K562 (cell line): ENCODE data around the gene HIVEP1. TPM values are rescaled to one million over a fixed set of nuclear protein-coding genes. Genes with fewer than 3 reads are reported as not detected.

Source experiments
- ATAC-seq: fragments of 200-7000 bp; cut with Tn5 transposase; 3 replicates; pipeline ENCODE4 v1.9.1; 2020; ENCODE audit warnings: moderate library complexity
- BruUV-seq: library from RNA; stranded (reverse); fragments of 400-500 nt; replicated peaks from 2 replicates; lab custom pipeline; 2021; lab: Mats Ljungman, UMichigan
- CTCF ChIA-PET: fragments of 300-600 bp; formaldehyde crosslinking; extraction: SDS; loops from one replicate; lab custom pipeline; 2021; ENCODE audit warnings: low intra/inter-chr PET ratio; lab: Yijun Ruan, JAX
- POLR2A ChIA-PET: fragments of 300-600, 350-650 bp; sonication (Branson Sonifier 250); formaldehyde crosslinking; extraction: SDS; loops from one replicate; lab custom pipeline; 2021; ENCODE audit warnings: antibody characterized with exemption, inconsistent platforms; lab: Yijun Ruan, JAX
- DNase-seq, 4 experiments: peaks; one replicate each; pipeline versions ENCODE4 v3.0.0 to v3.0.0-alpha.2; 2011 to 2018; ENCODE audit warnings: low spot score in 3 of 4, mixed read lengths in 3 of 4; ENCODE audit errors: extremely low read depth in 1 of 4
- FAIRE-seq: peaks from 2 replicates; lab custom pipeline; 2011; peaks lifted over from hg19 to GRCh38; lab: Jason Lieb, UNC
- H2AFZ ChIP-seq: 2 replicates; pipeline ENCODE4 v1.6.0; 2011; ENCODE audit warnings: low read depth, low read length, control low read depth, inconsistent platforms
- H3K27ac ChIP-seq: fragments of 200-600 bp; 3 replicates; pipeline ENCODE4 v1.8.0; 2011; ENCODE audit warnings: low read depth, mild to moderate bottlenecking, control low read depth, inconsistent platforms, low read length, moderate library complexity, mixed read lengths; ENCODE audit errors: extremely low read depth
- H3K27me3 ChIP-seq, 2 experiments: fragments of 300-600 bp in 1 of 2; 2 replicates in 1 of 2; 3 replicates in 1 of 2; pipeline versions ENCODE4 v1.6.0 to v1.8.0; 2011; ENCODE audit warnings: inconsistent platforms in 2 of 2, low read length in 2 of 2, mild to moderate bottlenecking in 1 of 2, mixed read lengths in 1 of 2, moderate library complexity in 1 of 2; ENCODE audit not compliant: control insufficient read depth in 2 of 2, insufficient read depth in 2 of 2
- H3K36me3 ChIP-seq: fragments of 300-600 bp; 3 replicates; pipeline ENCODE4 v1.8.0; 2011; ENCODE audit warnings: mild to moderate bottlenecking, low read length, inconsistent platforms; ENCODE audit not compliant: control insufficient read depth, insufficient read depth
- H3K4me1 ChIP-seq, 2 experiments: fragments of 200-600 bp in 1 of 2; replicated peaks in 1 of 2; 2 replicates in 1 of 2; 3 replicates in 1 of 2; pipeline versions ENCODE4 v1.5.1 to v1.8.0; 2011; ENCODE audit warnings: inconsistent platforms in 2 of 2, low read length in 2 of 2, mild to moderate bottlenecking in 1 of 2, mixed read lengths in 1 of 2, moderate library complexity in 1 of 2; ENCODE audit not compliant: control insufficient read depth in 2 of 2, insufficient read depth in 2 of 2
- H3K4me2 ChIP-seq: 2 replicates; pipeline ENCODE4 v1.6.1; 2011; ENCODE audit warnings: low read length, control low read depth, inconsistent platforms, mixed read lengths; ENCODE audit not compliant: insufficient read depth
- H3K4me3 ChIP-seq: fragments of 200-600 bp; sonication (generic), shearing (Covaris generic); 2 replicates; pipeline ENCODE4 v1.5.1; 2016; ENCODE audit warnings: control low read depth, inconsistent platforms
- H3K79me2 ChIP-seq: fragments of 200-600 bp; 3 replicates; pipeline ENCODE4 v1.8.0; 2011; ENCODE audit warnings: low read length, inconsistent platforms; ENCODE audit not compliant: control insufficient read depth, insufficient read depth
- H3K9ac ChIP-seq, 2 experiments: 2 replicates each; pipeline versions ENCODE4 v1.6.0 to v1.6.1; 2011; ENCODE audit warnings: low read depth in 2 of 2, low read length in 2 of 2, control low read depth in 1 of 2, inconsistent platforms in 1 of 2, mild to moderate bottlenecking in 1 of 2, mixed read lengths in 1 of 2; ENCODE audit not compliant: insufficient read depth in 1 of 2
- H3K9me1 ChIP-seq: one replicate; pipeline ENCODE4 v1.6.0; 2011; ENCODE audit warnings: inconsistent platforms, mild to moderate bottlenecking, low read length, moderate library complexity; ENCODE audit not compliant: control insufficient read depth, insufficient read depth
- H3K9me3 ChIP-seq: replicated peaks from 2 replicates; pipeline ENCODE4 v1.5.1; 2011; ENCODE audit warnings: low read depth, low read length, inconsistent platforms; ENCODE audit not compliant: control insufficient read depth, insufficient read depth
- H4K20me1 ChIP-seq: replicated peaks from 2 replicates; pipeline ENCODE4 v1.6.1; 2011; ENCODE audit warnings: low read length, inconsistent platforms, mixed read lengths; ENCODE audit not compliant: control insufficient read depth, insufficient read depth
- CC2D1A ChIP-seq: fragments of 450-650 bp; IDR thresholded peaks from 2 replicates; pipeline ENCODE4 v1.6.1; 2017; ENCODE audit warnings: mild to moderate bottlenecking
- CREBBP ChIP-seq: IDR thresholded peaks from one replicate; pipeline ENCODE4 v1.6.1; 2012; ENCODE audit warnings: low read depth, mild to moderate bottlenecking, control low read depth, inconsistent platforms, low read length
- EHMT2 ChIP-seq: fragments of 450-650 bp; IDR thresholded peaks from 2 replicates; pipeline ENCODE4 v1.6.1; 2018; ENCODE audit warnings: antibody characterized with exemption
- KLF13 ChIP-seq: fragments of 450-650 bp; IDR thresholded peaks from 2 replicates; pipeline ENCODE4 v1.6.1; 2016; ENCODE audit warnings: missing genetic modification characterization, low read depth, mild to moderate bottlenecking, missing compliant biosample characterization, moderate library complexity, borderline replicate concordance
- MEF2A ChIP-seq: IDR thresholded peaks from 2 replicates; pipeline ENCODE4 v1.6.1; 2011; ENCODE audit warnings: low read depth, mild to moderate bottlenecking, low read length, moderate library complexity; ENCODE audit not compliant: control insufficient read depth
- NFE2L1 ChIP-seq: fragments of 450-650 bp; IDR thresholded peaks from 2 replicates; pipeline ENCODE4 v1.6.1; 2016; ENCODE audit warnings: missing genetic modification characterization, low read depth, mild to moderate bottlenecking, missing compliant biosample characterization, moderate library complexity, borderline replicate concordance
- STAT6 ChIP-seq: sonication (generic); formaldehyde crosslinking; IDR thresholded peaks from 2 replicates; pipeline ENCODE4 v1.8.1; 2023; ENCODE audit warnings: mild to moderate bottlenecking, missing genetic modification reagents
- ZKSCAN8 ChIP-seq: fragments of 200-800 bp; sonication (Bioruptor generic); IDR thresholded peaks from 2 replicates; pipeline ENCODE4 v1.6.1; 2016; ENCODE audit warnings: missing genetic modification characterization, missing compliant biosample characterization
- ZNF274 ChIP-seq: IDR thresholded peaks from 2 replicates; pipeline ENCODE4 v1.6.1; 2011; ENCODE audit warnings: low read depth, mild to moderate bottlenecking, low read length, moderate library complexity, borderline replicate concordance
- ZNF551 ChIP-seq: fragments of 250-450 bp; sonication (Bioruptor Pico); IDR thresholded peaks from 2 replicates; pipeline ENCODE4 v1.5.0; 2021; ENCODE audit warnings: mild to moderate bottlenecking, moderate library complexity
- ZZZ3 ChIP-seq: fragments of 450-650 bp; IDR thresholded peaks from 2 replicates; pipeline ENCODE4 v1.6.1; 2016; ENCODE audit warnings: antibody characterized with exemption, mild to moderate bottlenecking, moderate library complexity
- WGBS: fragments of 100-300 bp; shearing (Covaris generic); methylation state at CpG from one replicate; pipeline ENCODE4 v1.1.6; 2016; ENCODE audit warnings: low coverage, mixed read lengths; ENCODE audit not compliant: insufficient coverage; ENCODE audit errors: missing lambda C conversion rate; 5-methylcytosine and 5-hydroxymethylcytosine counted together
- in situ Hi-C: fragments of 300-500 bp; cut with MboI; formaldehyde crosslinking; loops from 4 replicates; pipeline ENCODE4 v1.15.0; 2018; ENCODE audit warnings: inconsistent platforms, mixed read lengths
- intact Hi-C: fragments of 100-400 bp; cut with micrococcal nuclease; formaldehyde crosslinking; loops from 2 replicates; pipeline ENCODE4 v1.14.2; 2022
- polyA plus RNA-seq, 8 experiments: library from polyadenylated mRNA; depleted of rRNA in 4 of 8; stranded (reverse) in 5 of 8; unstranded in 3 of 8; fragments of >200 nt; fragmentation: Nextera tagmentation in 2 of 8; fragmentation: Illumina TruSeq in 1 of 8; extraction: Ambion mirVana in 2 of 8; extraction: Trizol in 1 of 8; gene quantifications; 2 replicates each; pipeline versions ENCODE4 v1.2.1 to v1.2.3, GENCODE V29; 2011 to 2014; ENCODE audit warnings: inconsistent platforms in 1 of 8, missing spikeins in 1 of 8
- total RNA-seq, 7 experiments: library from RNA; depleted of rRNA in 6 of 7; stranded (reverse); fragments of >200 nt in 6 of 7; fragmentation: Illumina TruSeq in 2 of 7; extraction: Trizol in 2 of 7; gene quantifications; 2 replicates each; pipeline versions ENCODE4 v1.2.1 to v1.2.3, GENCODE V29; 2011 to 2021; ENCODE audit warnings: low replicate concordance in 1 of 7
- TF ChIP-seq, protein P1 (sequence below): fragments of 450-650 bp; formaldehyde crosslinking; IDR thresholded peaks from 2 replicates; pipeline ENCODE4 v1.4.0; 2020; ENCODE audit warnings: mild to moderate bottlenecking, moderate library complexity
- TF ChIP-seq, protein P2 (sequence below): conservative IDR thresholded peaks from 2 replicates; pipeline ENCODE4 v1.6.1; 2011; ENCODE audit warnings: low read depth, mild to moderate bottlenecking, low read length; ENCODE audit not compliant: control insufficient read depth

The HIVEP1 gene
- total and polyA plus RNA-seq, 9 of the 15 experiments (the other 6 are each of a cell fraction or from before 2014, with no cell fraction given): 6.0 to 33.3 (median 21.7) TPM

DNA sequence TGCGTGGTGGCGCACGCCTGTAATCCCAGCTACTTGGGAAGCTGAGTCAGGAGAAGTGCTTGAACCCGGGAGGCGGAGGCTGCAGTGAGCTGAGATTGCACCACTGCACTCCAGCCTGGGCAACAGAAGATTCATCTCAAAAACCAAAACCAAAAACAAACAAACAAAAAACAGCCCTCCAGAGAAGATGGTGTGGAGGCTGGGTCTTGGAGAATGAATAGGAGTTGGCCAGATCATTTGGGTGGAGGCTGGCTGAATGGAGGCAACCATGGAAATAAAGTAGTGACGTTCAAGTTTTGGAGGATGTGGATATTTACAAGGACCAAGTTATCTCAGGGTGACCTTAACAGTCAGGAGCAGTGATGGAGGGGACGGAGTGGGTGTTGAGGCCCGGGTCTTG, 24.7 kb downstream of the HIVEP1 start (continued):
- no peak for TF ChIP-seq ZNF274
- TF ChIP-seq, all 486 proteins: peak for 0

- Histone ChIP-seq H3K79me2 (peaks cover 95% of the 10 kb centered on the region), H3K9ac (no peak overlapping the region), H4K20me1 (no peaks in the 10 kb centered on the region), H3K9me1 (no peaks in the 10 kb centered on the region), H3K4me2 (no peak overlapping the region), H3K27me3 (no peaks in the 10 kb centered on the region), H3K4me3 (no peak overlapping the region), H3K4me1 (peaks cover 12 to 17% of the 10 kb centered on the region in 2 experiments), H2AFZ (no peak overlapping the region), H3K9me3 (peaks cover 6% of the 10 kb centered on the region), H3K36me3 (peaks cover 25% of the 10 kb centered on the region), H3K27ac (no peak overlapping the region)
- FAIRE-seq (no peak), DNase-seq (no peak), ATAC-seq (no peak)
- POLR2A ChIA-PET: no interaction called here
- intact Hi-C loops: no loop called here
- CTCF ChIA-PET: no interaction called here
- no peak for TF ChIP-seq ZZZ3
- TF ChIP-seq NFE2L1 (tag): no peak
- no peak for TF ChIP-seq MEF2A
- TF ChIP-seq ZKSCAN8: no peak
- TF ChIP-seq CC2D1A: no peak
- TF ChIP-seq, protein P1, sequence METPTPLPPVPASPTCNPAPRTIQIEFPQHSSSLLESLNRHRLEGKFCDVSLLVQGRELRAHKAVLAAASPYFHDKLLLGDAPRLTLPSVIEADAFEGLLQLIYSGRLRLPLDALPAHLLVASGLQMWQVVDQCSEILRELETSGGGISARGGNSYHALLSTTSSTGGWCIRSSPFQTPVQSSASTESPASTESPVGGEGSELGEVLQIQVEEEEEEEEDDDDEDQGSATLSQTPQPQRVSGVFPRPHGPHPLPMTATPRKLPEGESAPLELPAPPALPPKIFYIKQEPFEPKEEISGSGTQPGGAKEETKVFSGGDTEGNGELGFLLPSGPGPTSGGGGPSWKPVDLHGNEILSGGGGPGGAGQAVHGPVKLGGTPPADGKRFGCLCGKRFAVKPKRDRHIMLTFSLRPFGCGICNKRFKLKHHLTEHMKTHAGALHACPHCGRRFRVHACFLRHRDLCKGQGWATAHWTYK: no peak
- TF ChIP-seq, protein P2, sequence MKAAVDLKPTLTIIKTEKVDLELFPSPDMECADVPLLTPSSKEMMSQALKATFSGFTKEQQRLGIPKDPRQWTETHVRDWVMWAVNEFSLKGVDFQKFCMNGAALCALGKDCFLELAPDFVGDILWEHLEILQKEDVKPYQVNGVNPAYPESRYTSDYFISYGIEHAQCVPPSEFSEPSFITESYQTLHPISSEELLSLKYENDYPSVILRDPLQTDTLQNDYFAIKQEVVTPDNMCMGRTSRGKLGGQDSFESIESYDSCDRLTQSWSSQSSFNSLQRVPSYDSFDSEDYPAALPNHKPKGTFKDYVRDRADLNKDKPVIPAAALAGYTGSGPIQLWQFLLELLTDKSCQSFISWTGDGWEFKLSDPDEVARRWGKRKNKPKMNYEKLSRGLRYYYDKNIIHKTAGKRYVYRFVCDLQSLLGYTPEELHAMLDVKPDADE: no peak
- TF ChIP-seq KLF13 (tag): no peak
- TF ChIP-seq ZNF551 (CRISPR knock-in tag): no peak
- TF ChIP-seq CREBBP: no peak
- no peak for TF ChIP-seq STAT6 (CRISPR knock-in tag)
- TF ChIP-seq EHMT2: no peak
- 79% methylated on average over 5 of the region's 6 CpGs for WGBS
- no TSS peak for BruUV-seq
- in situ Hi-C loops: no loop called here
Observed at GRCh38 chr6:12037798-12038197, 25.7 kb downstream of the HIVEP1 start.
